Measurements from ENCODE around the gene BCAS2.

- TF ChIP-seq CTCF (IDR thresholded peaks at IDR 0.05; ENCODE audit: insufficient read depth, low read length, poor library complexity, severe bottlenecking) (no peak), EZH2phosphoT487 (conservative IDR thresholded peaks at IDR 0.05; ENCODE audit: low read length) (no peak)
Measured at GRCh38 chr1:114559356-114559755, 22.1 kb downstream of the BCAS2 start.

Data from SU-DHL-6 (cell line).